ENCODE measurements around the gene TUBGCP2. TPM values are rescaled to one million over a fixed set of nuclear protein-coding genes. Genes with fewer than 3 reads are reported as not detected.

Gene TUBGCP2
- total RNA-seq, 1 donor from 2014 or later = 76.0 TPM

DNA sequence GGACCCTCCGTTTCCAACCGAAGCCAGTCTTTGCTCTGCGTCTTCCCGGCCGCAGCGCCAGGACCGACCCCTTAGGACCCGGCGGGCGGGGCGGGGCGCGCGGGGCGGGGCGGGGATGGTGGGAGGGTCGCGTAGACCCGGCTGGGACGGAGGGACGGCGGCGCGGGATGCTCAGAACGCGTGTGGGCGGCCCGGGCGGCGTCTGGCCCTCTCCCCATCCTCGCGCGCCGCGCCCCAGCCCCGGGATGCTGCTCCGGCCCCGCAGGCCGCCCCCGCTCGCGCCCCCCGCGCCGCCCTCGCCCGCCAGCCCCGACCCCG is 78.7 kb downstream of the TUBGCP2 start, which contains the start of gene UTF1:
Gene UTF1 (plus strand): TSS at position 174 of the 318 bp plus-strand sequence. CDS start 72 bp downstream, at position 246.
- no peak for DNase-seq (ENCODE audit: low read depth)

DNA sequence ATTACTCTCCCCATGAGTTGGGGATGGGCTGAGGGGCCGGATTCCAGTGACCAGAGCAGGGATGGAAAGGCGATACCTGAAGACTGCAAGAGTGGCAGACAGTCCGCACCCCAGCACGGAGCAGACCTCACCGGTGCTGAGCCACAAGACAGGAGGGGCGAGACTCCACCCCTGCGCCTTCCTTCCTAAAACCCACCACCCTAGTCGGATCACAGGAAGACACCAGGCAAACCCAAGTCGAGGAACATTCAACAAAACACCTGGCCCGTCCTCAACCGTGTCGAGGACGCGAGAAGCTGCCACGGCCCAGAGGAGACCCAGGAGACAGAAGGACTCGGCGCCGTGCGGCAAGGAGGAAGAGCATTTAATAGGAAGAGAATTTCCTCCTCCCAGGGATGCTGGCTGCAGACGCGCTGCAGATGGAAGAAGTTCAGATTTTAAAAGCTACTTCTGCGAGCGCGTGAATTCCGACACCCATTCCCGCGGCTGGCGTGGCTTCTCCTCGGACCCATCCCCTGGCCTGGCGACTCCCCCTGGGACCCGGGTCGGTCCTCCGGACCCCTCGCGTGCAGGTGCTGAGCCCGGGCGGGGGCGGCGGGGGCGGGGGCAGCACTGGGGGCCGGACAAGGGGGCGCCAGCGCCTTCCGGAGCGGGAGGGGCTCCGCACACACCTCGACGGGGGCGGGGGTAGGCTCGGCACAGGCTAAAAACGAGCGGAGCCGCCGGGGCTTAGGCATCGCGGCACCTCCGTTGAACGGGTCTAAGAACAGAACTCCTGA is 79.2 kb downstream of the TUBGCP2 start:
- DNase-seq (ENCODE audit: low read depth) = no peak

Other genes starting within 250 kb of the TUBGCP2 start
- gene ADGRA1, start 220.9 kb downstream of the TUBGCP2 start, total RNA-seq = not detected in 2 replicates
- gene KNDC1, start 148.7 kb downstream of the TUBGCP2 start, total RNA-seq = 0.25 TPM in 1 of 2 replicates, not detected in the other
- not detected in 2 replicates for gene UTF1, start 78.7 kb downstream of the TUBGCP2 start, total RNA-seq
- gene VENTX, start 71.0 kb downstream of the TUBGCP2 start, total RNA-seq = not detected in 2 replicates
- 1.6 and 15.8 TPM in 2 replicates for gene ADAM8, start 32.0 kb downstream of the TUBGCP2 start, total RNA-seq
- 14.6 and 38.6 TPM in 2 replicates for gene ZNF511, start within 50 bp of the TUBGCP2 start, total RNA-seq
- not detected in 2 replicates for gene CALY, start 28.0 kb upstream of the TUBGCP2 start, total RNA-seq
- gene PRAP1, start 38.5 kb upstream of the TUBGCP2 start, total RNA-seq = not detected in 2 replicates
- 6.3 and 56.8 TPM in 2 replicates for gene FUOM, start 49.1 kb upstream of the TUBGCP2 start, total RNA-seq
- gene ECHS1, start 64.5 kb upstream of the TUBGCP2 start, total RNA-seq = 110 and 133 TPM in 2 replicates
- gene PAOX, start 70.4 kb upstream of the TUBGCP2 start, total RNA-seq = 7.8 and 17.7 TPM in 2 replicates
- gene MTG1, start 85.3 kb upstream of the TUBGCP2 start, total RNA-seq = 35.8 and 46.6 TPM in 2 replicates
- 0.17 and 0.35 TPM in 2 replicates for gene SPRN, start 115.8 kb upstream of the TUBGCP2 start, total RNA-seq
- 0.35 and 1.4 TPM in 2 replicates for gene SCART1, start 145.1 kb upstream of the TUBGCP2 start, total RNA-seq
- 0.40 and 7.6 TPM in 2 replicates for gene CYP2E1, start 218.5 kb upstream of the TUBGCP2 start, total RNA-seq

Data from renal cortical epithelial cell (primary cell).